Stimulated activated CD4-positive, alpha-beta T cell treated with anti-CD3 and anti-CD28 coated beads, Interleukin-1b, Interleukin-23, amount 100 ng/mL, for 4 hours (primary cell): Measurements from ENCODE around the gene SPIN4.
A peak's percentile ranks its signal among the peaks of the same experiment; 100 is the strongest.
"Not testable (repeated sequence)": the region's sequence is repeated elsewhere in the genome, so short reads cannot be mapped to it uniquely, and the experiment has no call there.

Source experiments
- DNase-seq, 2 donors: peaks; one replicate each; pipeline ENCODE4 v3.0.0-alpha.2; 2020; ENCODE audit warnings: low read depth in 2 of 2

SPIN4 gene

DNA sequence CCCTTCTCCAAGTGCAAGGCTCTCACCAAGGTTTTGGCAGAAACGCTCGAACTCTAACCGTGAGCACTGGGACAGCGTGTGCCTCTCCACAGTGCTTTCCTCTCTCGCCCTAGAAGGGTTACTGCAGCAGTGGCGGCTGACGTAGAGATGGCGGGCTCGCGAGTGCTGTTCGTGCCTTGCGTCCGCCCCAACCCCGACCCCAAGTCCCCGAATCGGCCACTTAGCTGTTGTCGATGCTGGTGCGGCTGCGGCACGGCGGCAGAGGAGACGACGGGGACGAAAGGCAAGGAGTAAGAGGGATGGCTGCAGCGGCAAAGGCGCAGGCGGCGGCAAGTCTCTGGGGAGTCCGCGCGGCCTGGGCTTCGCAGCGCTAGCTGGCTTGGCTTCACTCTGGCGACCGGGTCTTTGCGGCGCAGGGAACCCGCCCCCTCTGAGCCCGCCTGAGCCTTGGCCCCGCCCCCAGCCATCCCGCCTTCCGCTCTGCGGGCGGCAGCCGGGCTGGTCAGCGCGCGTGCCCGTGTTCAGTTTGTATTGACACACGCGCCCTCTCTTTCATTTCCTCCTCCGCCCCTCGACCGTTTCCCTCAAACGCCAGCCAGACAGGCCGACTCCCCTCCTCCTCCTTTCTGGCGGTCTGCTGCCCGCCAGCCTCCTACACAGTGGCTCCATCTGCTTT is at the start of gene SPIN4:
Gene SPIN4 (minus strand): TSS at position 392 of the 676 bp plus-strand sequence. CDS start 513 bp downstream, outside the sequence.
- peak; percentile 20 to 51 for DNase-seq

DNA sequence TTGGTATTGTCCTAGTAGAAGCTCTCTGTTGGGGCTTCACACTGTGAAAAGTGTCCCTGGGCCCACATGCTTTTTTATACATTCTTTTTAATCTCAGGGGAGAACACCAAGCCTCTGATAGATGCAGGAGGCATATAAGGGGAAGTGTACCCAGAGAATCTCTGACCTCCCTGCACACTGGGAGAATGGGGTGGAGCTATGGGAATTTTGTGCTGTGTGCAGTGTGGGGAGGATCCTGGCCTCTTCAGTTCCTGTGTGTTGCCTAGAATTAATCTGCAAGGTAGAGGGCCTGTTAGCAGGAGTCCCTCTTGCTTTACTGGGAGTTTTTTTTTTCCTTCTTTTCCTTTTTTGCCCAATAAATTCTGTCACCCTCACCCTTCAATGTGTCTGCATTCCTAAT is 49.2 kb upstream of the SPIN4 start:
- DNase-seq: no peak

DNA sequence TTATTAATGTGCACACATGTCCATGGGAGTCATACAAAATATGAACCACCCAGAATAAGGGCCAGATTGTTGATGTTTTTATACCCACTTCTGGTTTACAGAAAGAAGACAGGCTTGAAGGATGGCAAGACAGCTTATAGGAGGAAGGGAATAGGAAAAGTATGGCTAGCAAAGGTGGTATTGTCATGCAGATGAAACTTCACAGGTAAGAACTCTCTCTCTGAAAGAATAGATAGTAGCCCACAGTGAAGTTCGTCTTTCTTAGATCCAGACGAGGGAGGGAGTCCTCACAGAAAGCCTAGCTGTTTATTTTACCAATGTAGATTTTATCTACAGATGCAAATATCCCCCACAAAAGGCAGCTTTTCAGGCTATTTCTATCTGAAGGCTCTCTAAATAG is 43.7 kb upstream of the SPIN4 start:
- no peak for DNase-seq

DNA sequence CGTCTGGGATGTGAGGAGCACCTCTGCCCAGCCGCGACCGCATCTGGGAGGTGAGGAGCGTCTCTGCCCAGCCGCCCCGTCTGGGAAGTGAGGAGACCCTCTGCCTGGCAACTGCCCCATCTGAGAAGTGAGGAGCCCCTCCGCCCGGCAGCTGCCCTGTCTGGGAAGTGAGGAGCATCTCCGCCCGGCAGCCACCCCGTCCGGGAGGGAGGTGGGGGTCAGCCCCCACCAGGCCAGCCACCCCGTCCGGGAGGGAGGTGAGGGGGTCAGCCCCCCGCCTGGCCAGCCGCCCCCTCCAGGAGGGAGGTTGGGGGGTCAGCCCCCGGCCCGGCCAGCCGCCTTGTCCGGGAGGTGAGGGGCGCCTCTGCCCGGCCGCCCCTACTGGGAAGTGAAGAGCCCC is 42.0 kb upstream of the SPIN4 start:
- DNase-seq: not testable (repeated sequence)

DNA sequence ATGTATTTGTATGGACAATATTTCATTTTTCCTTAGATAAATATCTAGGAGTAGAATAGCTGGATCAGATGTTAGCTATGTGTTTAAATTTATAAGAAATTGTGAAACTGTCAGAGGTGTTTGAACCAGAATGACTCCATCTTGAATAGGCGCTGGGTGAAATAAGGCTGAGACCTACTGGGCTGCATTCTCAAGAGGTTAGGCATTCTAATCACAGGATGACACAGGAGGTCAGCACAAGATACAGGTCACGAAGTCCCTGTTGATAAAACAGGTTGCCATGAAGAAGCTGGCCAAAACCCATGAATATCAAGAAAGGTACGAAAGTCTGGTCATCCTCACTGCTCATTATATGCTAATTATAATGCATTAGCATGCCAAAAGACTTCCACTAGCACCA is 36.3 kb upstream of the SPIN4 start:
- no peak for DNase-seq

DNA sequence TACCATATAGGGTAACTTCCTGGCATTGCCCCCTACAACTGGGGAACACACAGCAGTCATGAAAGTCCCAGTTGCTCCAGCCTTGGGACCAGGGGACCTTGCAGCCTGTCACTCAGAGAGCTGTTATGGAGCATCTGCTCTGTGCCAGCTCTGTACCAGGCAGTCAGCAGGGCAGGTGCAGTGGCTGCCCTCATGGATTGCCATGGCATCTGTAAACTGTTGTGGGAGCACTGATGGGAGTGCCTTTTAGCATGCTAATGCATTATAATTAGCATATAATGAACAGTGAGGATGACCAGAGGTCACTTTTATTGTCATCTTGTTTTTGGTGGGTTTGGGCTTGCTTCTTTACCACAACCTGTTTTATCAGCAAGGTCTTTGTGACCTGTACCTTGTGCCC is 33.1 kb upstream of the SPIN4 start:
- not testable (repeated sequence) for DNase-seq

DNA sequence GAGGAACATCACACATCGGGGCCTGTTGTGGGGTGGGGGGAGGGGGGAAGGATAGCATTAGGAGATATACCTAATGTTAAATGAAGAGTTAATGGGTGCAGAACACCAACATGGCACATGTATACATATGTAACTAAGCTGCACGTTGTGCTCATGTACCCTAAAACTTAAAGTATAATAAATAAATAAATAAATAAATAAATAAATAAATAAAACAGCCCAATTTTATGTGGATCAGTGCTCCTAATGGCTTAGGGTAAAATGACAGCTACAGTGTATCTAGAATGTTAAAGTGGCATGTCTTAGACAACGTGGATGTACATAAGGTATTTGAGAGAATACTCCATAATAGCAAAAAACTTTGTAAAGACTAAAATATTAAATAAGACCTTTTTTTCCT is 21.9 kb upstream of the SPIN4 start:
- not testable (repeated sequence) for DNase-seq

DNA sequence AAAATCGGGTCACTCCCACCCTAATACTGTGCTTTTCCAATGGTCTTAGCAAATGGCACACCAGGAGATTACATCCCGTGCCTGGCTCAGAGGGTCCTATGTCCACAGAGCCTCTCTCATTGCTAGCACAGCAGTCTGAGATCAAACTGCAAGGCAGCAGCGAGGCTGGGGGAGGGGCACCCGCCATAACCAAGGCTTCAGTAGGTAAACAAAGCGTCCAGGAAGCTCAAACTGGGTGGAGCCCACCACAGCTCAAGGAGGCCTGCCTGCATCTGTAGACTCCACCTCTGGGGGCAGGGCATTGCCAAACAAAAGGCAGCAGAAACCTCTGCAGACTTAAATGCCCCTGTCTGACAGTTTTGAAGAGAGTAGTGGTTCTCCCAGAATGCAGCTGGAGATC is 16.6 kb upstream of the SPIN4 start:
- DNase-seq: not testable (repeated sequence)

DNA sequence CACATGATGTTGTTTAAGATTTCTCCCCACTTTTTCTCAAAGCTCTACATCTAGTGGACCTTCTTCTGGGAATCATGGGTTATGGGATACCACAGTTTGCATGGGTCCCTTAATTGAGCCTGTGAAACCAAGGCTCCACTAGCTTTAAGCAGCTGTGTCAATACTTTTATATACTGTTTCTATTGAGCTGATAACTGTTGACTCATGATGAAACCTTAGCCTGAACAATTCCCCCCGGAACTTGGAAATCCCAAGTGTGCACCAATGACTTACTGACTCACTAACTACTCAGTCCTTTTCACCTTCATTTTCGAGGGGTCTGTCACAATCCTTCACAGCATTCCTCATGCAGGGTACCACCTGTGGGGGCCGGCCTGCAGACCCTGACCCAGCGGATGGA is 12.7 kb upstream of the SPIN4 start:
- DNase-seq: no peak

DNA sequence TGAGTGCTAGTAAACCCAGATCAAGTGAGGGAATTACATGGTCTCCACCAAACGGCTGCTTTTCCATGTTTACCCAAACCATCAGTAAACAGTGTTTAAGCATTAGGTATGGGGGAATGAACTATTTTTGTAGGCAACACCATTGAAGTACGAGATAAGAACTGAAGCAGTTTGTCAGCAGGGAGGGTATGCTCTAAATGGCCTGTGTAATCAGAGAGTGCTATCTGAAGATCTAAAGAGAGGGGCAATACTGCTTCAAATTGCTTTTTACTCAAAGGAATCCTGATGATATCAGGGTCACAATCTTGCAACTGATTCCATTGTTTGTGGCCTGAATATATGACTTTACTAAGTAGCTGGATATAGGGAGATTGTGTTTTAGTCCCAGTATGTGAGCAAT is 10.4 kb upstream of the SPIN4 start:
- DNase-seq: no peak

DNA sequence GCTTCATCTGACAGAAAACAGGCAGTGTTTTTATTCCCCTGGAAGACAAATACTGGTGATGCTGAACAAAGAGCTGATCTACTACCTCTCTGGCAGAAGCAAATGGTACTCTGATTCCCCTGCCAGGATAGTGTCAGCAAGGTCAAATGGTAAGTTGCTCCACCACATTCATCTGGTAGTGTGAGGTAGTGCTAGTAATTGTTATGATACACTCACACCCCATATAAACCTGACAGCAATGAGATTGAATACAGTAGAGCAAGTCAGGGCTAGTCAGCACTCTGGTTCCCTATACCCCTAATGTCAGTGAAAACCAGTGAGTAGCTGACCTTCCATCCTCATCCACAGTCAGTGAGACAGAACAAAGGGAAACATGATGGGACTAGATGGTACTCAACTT is 3.4 kb upstream of the SPIN4 start:
- DNase-seq: no peak

DNA sequence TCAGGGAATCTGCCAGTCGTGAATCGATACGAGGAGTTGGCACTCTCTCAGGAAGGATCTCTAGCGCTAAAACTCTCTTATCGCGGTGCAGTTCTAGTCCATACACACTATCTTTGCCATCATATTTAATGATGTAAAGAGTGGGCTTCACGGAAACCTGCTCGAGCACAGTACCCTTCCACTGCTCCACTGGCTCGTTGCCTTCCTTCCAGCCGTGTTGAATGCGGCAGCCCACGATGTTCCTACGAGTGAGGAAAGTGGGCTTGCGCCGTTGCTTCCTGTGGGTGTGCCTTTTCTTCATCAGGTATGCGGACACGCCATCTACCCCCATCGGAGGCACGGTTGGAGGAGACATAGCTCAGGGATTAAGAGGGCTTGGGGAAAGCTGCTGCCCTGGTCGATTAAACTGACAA is 661 bp downstream of the SPIN4 start:
- DNase-seq: no peak

DNA sequence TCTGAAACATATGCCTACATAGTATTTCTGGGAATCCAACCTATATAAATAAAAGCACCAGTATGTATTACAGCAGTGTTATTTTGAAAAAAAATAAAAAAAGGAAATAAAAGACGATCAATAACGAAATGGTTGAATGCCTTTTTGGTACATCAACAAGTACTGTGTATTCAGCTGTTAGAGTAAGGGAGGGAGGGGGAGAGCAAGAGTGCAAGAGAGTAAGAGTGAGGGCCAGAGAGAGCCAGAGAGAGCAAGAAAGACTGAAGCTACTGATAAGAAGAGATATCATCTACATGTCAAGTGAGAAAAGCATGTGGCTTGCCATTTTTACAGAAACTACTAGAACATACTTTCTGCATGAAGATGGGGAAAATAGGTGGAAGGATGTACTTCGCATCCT is 1.8 kb downstream of the SPIN4 start:
- DNase-seq: no peak

DNA sequence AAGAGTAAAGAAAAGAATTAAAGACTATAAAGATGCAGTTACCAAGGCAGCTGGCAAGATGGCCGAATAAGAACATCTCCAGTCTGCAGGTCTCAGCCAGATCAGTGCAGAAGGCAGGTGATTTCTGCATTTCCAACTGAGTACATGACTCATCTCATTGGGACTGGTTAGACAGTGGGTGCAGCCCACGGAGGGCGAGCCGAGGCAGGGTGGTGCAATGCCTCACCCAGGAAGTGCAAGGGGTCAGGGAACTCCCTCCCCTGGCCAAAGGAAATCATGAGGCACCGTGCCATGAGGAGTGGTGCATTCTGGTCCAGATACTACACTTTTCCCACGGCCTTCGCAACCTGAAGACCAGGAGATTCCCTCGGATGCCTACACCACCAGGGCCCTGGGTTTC is 20.5 kb downstream of the SPIN4 start:
- no peak for DNase-seq

DNA sequence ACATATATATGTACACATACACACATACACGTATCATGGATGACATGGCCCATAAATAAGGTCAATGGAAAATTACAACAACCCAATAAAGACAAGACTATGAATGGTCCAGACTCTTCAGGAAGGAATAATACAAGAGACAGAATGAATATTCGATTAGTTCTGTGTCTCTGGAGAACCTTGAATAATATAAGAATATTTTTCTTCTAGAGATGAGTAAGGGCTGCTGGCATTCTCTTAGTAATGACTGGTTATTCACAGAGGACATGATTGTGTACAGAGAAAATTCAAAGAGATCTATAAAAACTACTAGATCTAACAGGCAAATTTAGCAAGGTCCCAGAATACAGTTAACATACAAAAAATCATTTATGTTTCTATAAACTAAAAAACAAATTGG is 23.3 kb downstream of the SPIN4 start:
- DNase-seq: no peak

DNA sequence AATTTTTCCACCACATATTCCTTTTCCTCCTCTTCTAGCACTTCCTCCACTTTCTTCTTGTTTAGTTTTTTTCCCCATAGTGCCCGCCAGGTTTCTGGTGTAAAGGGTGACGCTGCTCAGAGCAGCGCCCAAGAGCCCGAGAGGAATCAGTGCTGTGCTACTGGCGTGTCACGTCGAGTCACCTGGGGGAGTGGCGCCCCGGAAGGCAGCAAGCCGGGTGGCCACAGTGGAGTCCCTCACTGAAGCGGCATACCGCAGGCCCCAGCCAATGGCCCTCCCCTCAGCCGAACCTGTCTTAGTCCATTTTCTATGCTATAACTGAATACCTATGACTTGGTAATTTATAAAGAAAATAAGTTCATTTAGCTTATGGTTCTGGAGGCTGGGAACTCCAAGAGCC is 51.5 kb downstream of the SPIN4 start:
- no peak for DNase-seq
